ENCODE data around the gene PAX8.

PAX8 gene

DNA sequence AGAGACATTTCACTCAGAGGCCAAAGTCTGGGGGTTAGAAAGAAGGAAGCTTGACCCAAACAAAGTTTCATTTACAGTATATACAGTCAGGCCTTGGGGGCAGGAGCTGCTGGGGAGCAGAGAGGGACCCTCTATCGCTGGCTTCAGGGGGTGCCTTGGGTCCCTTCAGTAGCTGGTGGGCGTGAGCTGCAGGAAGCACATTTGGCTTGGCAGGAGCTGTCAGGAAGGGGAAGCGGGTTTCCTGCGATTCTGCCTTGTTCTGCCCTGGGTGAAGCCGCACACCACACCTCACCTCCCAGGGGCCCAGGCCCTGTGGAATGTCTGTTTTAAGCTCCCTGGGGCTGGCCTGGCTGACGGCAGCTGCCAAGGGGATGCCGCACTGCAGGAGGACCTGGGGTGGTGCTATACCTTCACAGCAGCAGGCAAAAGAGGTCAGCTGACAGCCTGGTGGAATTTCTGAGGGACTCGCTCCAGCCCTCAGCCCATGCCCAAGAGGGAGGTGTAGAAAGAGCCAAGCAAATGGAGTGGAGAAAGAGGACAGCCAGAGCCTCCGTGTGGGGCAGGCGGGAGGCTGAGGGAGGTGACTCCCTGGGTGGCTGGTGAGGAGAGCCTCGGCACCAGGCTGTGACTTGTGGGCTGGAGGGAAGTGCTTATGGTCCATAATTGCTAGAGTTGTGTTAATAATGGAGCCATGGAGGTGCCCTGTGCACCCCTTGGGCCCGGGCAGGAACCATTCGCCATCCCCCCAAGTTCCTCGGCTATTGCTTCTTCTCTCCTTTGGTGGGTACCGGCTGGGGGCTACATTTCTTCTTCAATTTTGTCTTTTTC lies 61.1 kb downstream of the PAX8 start:
- TF ChIP-seq FOXP2 (optimal IDR thresholded peaks at IDR 0.05; ENCODE audit: control extremely low read depth, extremely low read length, insufficient read depth) = no peak
- TF ChIP-seq EZH2 (IDR thresholded peaks at IDR 0.05) = no peak
- no peak for TF ChIP-seq POLR2AphosphoS5 (IDR thresholded peaks at IDR 0.05; ENCODE audit: borderline replicate concordance, low read depth, low read length)
- no peaks in the 10 kb centered on the region for H3K36me3 ChIP-seq (ENCODE audit: insufficient read depth, low read length)
- no peak overlapping the region for H3K9ac ChIP-seq (ENCODE audit: insufficient read length)
- H3K4me3 ChIP-seq = 0 out of 2 replicates have a peak overlapping the region, but pooled peaks have one; percentile 12
- no peaks in the 10 kb centered on the region for H3K9me3 ChIP-seq (ENCODE audit: low read depth, low read length)
- no peak for DNase-seq (ENCODE audit: low read depth, low spot score)
- peak overlapping the region; percentile 51; the same call in 1 of the 2 replicates for H3K27ac ChIP-seq

DNA sequence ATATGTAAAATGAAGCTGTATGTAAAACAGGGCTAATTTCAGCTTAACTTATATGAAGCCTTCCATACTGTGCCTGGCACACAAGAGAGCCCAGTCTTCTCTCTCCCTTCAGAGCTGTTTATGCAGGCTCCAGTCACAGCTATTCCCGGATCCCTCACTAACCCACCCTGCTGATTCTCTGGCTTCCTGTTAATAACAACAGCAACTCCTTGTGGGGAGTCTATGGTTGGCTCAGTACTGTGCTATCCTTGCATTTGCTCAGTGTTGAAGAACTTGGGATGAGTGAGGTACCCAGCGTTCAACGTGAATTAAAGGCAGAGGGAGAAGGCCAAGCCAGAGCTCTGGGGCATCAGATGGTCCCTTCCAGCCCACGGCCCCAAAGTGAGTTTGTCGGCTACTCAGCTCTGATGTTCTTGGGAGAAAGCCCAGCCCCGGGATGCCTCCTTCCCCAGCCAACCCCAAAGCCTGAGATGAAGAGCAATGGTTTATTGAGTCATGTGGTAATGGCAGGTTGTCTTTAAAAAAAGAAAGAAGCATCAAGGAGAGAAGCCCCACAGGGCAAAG lies 61.7 kb downstream of the PAX8 start:
- Histone ChIP-seq H3K9ac (ENCODE audit: insufficient read length) (no peak overlapping the region), H3K9me3 (ENCODE audit: low read depth, low read length) (no peaks in the 10 kb centered on the region), H3K4me3 (no peak overlapping the region), H3K27ac (peak overlapping the region; percentile 51; the same call in 1 of the 2 replicates), H3K36me3 (ENCODE audit: insufficient read depth, low read length) (no peaks in the 10 kb centered on the region)
- no peak for DNase-seq (ENCODE audit: low read depth, low spot score)
- TF ChIP-seq FOXP2 (optimal IDR thresholded peaks at IDR 0.05; ENCODE audit: control extremely low read depth, extremely low read length, insufficient read depth) = no peak
- no peak for TF ChIP-seq POLR2AphosphoS5 (IDR thresholded peaks at IDR 0.05; ENCODE audit: borderline replicate concordance, low read depth, low read length)
- TF ChIP-seq EZH2 (IDR thresholded peaks at IDR 0.05) = no peak

- H3K27ac ChIP-seq = no peak overlapping the region
- TF ChIP-seq FOXP2 (optimal IDR thresholded peaks at IDR 0.05; ENCODE audit: control extremely low read depth, extremely low read length, insufficient read depth) (no peak), POLR2AphosphoS5 (IDR thresholded peaks at IDR 0.05; ENCODE audit: borderline replicate concordance, low read depth, low read length) (no peak), EZH2 (IDR thresholded peaks at IDR 0.05) (no peak)
- H3K4me3 ChIP-seq = no peak overlapping the region
Measured at GRCh38 chr2:113216321-113216720, 62.4 kb downstream of the PAX8 start.

DNA sequence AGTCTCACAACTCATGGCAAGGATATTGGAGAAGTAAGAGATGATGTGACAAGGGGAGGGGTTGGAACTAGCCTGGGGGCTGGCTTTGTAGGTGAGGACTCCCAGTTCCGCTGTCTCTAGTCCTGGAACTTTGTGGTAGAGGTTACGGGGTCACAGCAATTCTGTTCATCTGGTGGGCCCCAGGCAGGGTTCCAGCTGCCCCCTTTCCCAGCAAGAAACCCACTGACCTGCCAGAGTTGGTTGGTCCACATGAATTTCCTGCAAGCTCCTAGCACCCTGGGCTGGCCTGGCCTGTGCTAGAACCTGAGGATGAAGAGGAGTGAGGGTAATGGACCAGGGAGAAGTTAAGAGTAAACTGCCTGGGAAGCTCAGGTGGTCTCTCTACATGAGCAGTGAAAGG lies 63.7 kb downstream of the PAX8 start:
- H3K27ac ChIP-seq = no peak overlapping the region
- H3K4me3 ChIP-seq = no peak overlapping the region
- no peak overlapping the region for H3K9ac ChIP-seq (ENCODE audit: insufficient read length)
- no peak for DNase-seq (ENCODE audit: low read depth, low spot score)
- H3K9me3 ChIP-seq (ENCODE audit: low read depth, low read length) = no peaks in the 10 kb centered on the region
- no peaks in the 10 kb centered on the region for H3K36me3 ChIP-seq (ENCODE audit: insufficient read depth, low read length)
- TF ChIP-seq FOXP2 (optimal IDR thresholded peaks at IDR 0.05; ENCODE audit: control extremely low read depth, extremely low read length, insufficient read depth) (no peak), POLR2AphosphoS5 (IDR thresholded peaks at IDR 0.05; ENCODE audit: borderline replicate concordance, low read depth, low read length) (no peak)

More at GRCh38 chr2:113216321-113216720, 62.4 kb downstream of the PAX8 start:
- no peak overlapping the region for H3K9ac ChIP-seq (ENCODE audit: insufficient read length)
- H3K9me3 ChIP-seq (ENCODE audit: low read depth, low read length) = no peaks in the 10 kb centered on the region
- DNase-seq (ENCODE audit: low read depth, low spot score) = no peak
- no peaks in the 10 kb centered on the region for H3K36me3 ChIP-seq (ENCODE audit: insufficient read depth, low read length)

DNA sequence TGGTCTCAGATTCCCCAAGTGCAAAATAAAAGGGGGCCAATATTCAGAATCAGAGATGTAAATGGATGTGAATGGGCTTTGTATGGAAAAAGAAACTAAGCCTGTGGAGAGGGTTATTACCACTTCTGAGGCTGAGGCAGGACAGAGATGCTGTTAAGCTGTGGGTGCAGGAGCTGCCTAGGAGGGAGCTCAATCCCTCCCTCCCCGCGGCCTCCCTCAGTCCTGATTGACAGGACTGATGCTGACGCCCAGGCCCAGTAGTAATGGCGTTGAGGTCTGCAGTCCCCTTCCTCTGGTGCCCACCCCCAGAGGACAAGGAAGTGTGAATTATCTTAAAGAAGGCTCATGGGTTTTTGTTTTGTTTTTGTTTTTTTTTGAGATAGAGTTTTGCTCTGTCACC lies 64.6 kb downstream of the PAX8 start:
- Histone ChIP-seq H3K9me3 (ENCODE audit: low read depth, low read length) (no peaks in the 10 kb centered on the region), H3K4me3 (no peak overlapping the region), H3K36me3 (ENCODE audit: insufficient read depth, low read length) (no peaks in the 10 kb centered on the region), H3K27ac (no peak overlapping the region), H3K9ac (ENCODE audit: insufficient read length) (no peak overlapping the region)
- TF ChIP-seq FOXP2 (optimal IDR thresholded peaks at IDR 0.05; ENCODE audit: control extremely low read depth, extremely low read length, insufficient read depth) (no peak), EZH2 (IDR thresholded peaks at IDR 0.05) (no peak), POLR2AphosphoS5 (IDR thresholded peaks at IDR 0.05; ENCODE audit: borderline replicate concordance, low read depth, low read length) (no peak)
- no peak for DNase-seq (ENCODE audit: low read depth, low spot score)

DNA sequence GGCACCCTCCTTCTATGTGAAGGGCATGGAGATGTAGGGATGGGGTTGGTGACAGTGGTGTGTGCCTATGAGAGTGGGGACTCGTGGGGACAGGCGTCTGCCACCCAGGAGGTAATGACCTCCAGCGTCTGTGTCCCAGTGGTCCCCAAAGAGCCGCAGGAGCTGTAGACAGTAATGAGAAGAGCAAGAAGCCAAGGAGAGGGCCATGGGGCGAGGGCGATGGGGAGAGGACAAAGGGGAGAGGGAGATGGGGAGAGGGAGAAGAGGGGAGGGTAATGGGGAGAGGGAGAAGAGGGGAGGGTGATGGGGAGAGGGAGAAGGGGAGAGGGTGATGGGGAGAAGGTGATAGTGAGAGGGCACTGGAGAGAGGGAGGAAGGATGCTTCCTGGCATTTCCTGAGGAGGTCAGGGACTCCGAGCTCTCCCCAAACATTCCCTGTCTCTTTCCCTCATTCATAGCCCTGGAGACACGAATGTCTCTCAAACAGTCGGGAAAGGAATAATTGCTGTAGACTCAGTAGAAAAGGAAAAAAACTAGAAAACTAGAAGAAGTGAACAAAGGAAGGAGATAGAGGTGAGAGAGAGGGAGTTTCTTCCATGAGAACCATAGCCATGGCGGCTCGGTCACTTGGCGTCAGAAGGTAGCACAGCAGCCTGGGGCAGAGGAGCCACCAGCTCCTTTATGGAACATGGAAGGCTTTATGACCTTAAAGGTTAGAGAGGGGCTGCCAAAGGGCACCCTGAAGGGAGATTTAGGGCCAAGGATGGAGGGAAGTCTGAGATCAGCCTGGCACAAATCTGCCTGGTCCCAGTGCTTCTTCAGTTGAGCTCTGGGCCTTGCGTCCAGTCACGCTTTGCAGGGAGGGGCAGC lies 65.4 kb downstream of the PAX8 start:
- Histone ChIP-seq H3K9ac (ENCODE audit: insufficient read length) (no peak overlapping the region), H3K27ac (no peak overlapping the region), H3K4me3 (no peak overlapping the region), H3K9me3 (ENCODE audit: low read depth, low read length) (no peaks in the 10 kb centered on the region), H3K36me3 (ENCODE audit: insufficient read depth, low read length) (no peaks in the 10 kb centered on the region)
- TF ChIP-seq EZH2 (IDR thresholded peaks at IDR 0.05) (no peak), POLR2AphosphoS5 (IDR thresholded peaks at IDR 0.05; ENCODE audit: borderline replicate concordance, low read depth, low read length) (no peak), FOXP2 (optimal IDR thresholded peaks at IDR 0.05; ENCODE audit: control extremely low read depth, extremely low read length, insufficient read depth) (no peak)
- DNase-seq (ENCODE audit: low read depth, low spot score) = no peak

- TF ChIP-seq FOXP2 (optimal IDR thresholded peaks at IDR 0.05; ENCODE audit: control extremely low read depth, extremely low read length, insufficient read depth) (no peak), POLR2AphosphoS5 (IDR thresholded peaks at IDR 0.05; ENCODE audit: borderline replicate concordance, low read depth, low read length) (no peak), EZH2 (IDR thresholded peaks at IDR 0.05) (no peak)
- Histone ChIP-seq H3K4me3 (peak overlapping the region; percentile 67), H3K9me3 (ENCODE audit: low read depth, low read length) (no peaks in the 10 kb centered on the region), H3K36me3 (ENCODE audit: insufficient read depth, low read length) (no peaks in the 10 kb centered on the region), H3K9ac (ENCODE audit: insufficient read length) (peak overlapping the region; percentile 51), H3K27ac (peak overlapping the region; percentile 83)
- no peak for DNase-seq (ENCODE audit: low read depth, low spot score)
Measured at GRCh38 chr2:113212245-113213060, 66.3 kb downstream of the PAX8 start.

Measured in SK-N-MC (cell line).